NCI-H2227 (cell line): ENCODE measurements around the gene ZNF669.
A peak's percentile ranks its signal among the peaks of the same experiment; 100 is the strongest.
"Not testable (repeated sequence)": the region's sequence is repeated elsewhere in the genome, so short reads cannot be mapped to it uniquely, and the experiment has no call there.

Source experiments
- DNase-seq: peaks from one replicate; lab custom pipeline; 2025; ENCODE audit not compliant: unreplicated experiment; lab: John Stamatoyannopoulos, UW

ZNF669 gene

DNA sequence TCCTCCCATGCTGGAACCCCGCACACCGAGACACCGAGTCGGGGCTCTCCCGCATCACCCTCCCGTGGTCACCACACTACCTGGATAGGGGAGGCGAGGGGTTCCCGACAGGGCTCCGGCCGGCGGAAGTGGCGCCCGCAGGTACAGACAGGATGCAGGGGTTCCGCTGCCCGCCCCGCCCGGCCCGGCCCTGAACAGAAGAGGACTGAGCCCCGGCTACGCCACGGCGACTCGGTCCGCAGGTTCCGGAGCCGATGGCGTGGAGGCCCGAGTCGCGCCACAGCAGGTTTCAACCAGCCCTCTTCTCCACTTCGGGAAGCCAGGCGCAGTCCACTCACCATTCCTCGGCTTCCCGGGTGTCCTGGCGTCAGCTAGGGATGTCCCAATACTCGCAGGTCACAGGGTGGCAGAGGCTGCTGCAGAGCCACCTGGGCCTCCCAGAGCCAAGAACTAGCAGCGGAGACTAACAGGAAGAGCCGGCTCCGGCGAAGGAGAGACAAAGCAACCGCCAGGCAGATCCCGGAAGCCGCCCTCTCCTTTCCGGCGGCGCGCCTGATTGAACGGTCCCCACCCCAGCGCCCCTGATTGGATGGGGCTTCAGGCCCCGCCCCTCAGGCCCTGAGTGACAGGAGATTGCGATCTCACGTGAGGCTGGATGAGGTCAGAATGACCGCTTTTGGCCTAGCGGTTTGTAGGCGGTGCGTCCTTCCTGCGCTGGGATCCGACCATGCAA lies at the start of gene ZNF669:
ZNF669 (minus strand) TSS at position 498 of the 733 bp plus-strand sequence; CDS start at position 341, 157 bp downstream.
- DNase-seq, result peak; percentile 98

DNA sequence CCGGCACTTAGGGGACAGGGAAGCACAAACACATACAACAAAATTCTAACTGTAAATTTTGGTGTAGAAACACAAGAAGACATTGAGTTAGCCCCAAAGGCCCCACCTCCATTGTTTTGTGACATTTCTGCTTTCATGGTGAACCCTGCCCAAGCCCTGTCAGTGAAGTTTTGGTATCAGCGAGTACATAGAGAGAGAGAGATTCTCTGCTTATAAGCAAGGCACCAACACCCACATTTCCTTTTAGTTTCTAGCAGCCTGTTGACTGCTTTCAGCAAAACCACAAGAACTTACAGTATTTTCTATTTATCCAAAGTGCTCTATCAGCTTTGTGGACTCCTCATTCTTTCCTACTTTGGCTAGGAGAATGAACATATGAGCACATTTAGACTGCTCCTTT lies 43.6 kb upstream of the ZNF669 start:
- no peak for DNase-seq

DNA sequence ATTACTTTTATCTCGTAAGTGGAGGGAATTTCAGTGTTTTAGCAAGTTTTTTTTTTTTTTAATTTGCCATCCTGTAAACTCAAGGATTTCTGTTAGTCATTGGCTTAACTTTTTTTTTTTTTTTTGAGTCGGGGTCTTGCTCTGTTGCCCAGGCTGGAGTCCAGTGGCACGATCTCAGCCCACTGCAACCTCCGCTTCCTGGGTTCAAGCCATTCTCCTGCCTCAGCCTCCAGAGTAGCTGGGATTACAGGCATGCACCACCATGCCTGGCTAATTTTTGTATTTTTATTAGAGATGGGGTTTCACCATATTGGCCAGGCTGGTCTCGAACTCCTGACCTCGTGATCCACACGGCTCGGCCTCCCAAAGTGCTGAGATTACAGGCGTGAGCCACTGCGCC lies 43.0 kb upstream of the ZNF669 start:
- not testable (repeated sequence) for DNase-seq

DNA sequence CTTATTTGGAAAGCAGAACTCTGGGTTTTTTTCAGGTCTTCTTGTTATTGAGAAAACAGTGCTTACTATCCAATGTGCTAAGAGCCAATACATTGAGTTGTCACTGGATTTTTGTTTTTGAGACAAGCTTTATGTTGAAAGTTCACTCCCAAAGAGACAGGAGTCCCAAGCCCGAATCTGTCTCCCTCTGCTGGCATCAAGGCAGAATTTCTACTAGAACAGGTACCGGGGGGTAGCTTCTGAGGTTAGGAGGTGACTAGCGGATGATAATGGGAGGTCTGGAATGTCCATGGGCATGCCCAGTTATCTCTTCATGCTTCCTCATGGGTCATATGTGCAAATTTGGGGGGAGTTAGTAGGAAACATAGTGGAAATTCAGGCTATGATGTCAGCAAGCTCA lies 42.5 kb upstream of the ZNF669 start:
- DNase-seq, result no peak

DNA sequence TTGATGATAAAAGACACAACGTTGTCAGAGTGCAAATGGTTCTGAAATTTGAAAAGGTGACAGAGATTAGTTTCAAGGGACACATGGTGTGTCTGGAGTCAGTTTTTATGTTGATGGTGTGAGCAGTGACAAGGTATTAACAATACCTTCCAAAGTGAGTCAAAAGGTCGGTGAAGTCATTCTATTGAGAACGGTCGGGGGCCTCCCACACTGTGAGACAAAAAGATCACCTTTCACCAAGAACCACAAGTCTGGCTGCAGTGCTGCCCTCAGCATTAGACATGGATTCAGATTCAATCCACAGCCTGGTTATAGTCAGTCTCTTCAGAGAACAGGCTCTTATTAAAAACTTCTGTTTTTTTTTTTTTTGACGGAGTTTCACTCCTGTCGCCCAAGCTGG lies 41.1 kb upstream of the ZNF669 start:
- no peak for DNase-seq

DNA sequence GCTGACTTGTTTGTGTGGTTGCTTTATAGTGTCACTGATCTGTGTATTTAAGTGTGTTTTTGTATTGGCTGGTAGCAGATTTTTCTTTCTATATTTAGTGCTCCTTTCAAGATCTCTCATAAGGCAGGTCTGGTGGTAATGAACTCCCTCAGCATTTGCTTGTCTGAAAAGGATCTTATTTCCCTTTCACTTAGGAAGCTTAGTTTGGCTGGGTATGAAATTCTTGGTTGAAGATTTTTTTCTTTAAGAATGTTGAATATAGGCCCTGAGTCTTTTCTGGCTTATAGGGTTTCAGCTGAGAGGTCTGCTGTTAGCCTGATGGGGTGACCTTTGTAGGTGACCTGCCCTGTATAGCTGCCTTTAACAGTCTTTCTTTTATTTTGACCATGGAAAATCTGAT lies 35.4 kb upstream of the ZNF669 start:
- not testable (repeated sequence) for DNase-seq

DNA sequence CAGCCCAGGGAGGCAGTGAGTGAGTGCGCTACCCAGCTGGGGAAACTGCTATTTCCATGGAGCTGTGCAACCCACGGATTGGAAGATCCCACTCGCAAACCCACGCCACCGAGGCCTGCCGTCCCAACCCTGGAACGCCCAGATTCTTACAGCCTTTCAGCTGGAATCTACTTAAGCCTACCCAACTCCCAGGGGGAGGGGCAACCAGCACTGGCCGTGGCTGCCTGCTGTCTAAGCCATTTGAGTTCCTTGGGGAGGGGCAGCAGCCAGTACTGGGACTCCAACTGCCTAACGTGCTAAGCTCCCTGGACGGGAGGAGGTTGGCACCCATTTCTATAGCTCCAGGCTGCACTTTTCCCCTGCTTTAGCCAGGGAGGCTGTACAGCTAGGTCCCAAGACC lies 27.1 kb upstream of the ZNF669 start:
- DNase-seq, result no peak

DNA sequence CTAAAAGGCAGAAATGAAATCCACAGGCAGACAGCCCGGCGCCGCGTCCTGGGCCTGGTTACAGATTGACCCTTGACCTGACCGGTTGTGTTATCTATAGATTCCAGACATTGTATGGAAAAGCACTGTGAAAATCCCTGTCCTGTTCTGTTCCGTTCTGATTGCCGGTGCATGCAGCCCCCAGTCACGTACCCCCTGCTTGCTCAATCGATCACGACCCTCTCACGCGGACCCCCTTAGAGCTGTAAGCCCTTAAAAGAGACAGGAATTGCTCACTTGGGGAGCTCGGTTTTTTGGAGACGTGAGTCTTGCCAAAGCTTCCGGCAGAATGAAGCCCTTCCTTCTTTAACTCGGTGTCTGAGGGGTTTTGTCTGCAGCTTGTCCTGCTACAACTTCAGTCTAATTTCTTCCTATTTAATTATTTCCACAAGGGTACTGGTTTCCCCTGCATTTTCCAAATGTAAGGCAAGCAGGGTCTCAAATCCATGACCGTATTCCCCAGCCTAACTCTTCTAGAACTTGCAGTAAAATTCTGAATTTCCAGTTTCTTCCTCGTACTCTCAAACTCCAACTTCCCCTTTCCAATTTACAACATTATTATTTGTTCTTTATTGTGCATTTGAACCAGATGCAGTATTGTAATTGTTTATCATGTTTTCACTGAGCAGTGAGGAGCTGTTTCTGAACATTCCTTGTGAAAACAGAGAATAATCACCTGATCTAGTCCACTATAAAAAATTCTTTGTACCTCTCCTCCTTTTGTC lies 23.5 kb upstream of the ZNF669 start:
- DNase-seq, result not testable (repeated sequence)

DNA sequence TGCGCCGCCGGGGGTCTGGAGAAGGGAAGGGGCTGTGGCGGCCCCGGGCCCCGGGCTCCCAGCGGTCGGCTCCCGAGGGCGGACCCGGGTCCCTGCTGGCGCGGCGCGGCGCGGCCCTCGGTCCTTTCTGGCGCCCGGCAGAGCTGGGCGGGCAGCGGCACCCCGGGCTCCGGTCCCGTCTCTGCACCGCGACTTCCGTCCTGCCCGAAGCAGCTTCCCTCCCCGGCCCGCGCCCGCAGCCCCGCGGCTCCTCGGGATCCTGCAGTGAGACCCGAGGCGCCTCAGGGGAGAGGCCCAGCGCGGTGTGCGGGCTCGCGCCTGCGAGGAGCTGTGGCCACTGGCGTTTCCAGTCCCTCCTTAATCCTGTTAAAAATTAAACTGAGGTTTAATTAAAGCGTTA lies 22.4 kb upstream of the ZNF669 start:
- not testable (repeated sequence) for DNase-seq

DNA sequence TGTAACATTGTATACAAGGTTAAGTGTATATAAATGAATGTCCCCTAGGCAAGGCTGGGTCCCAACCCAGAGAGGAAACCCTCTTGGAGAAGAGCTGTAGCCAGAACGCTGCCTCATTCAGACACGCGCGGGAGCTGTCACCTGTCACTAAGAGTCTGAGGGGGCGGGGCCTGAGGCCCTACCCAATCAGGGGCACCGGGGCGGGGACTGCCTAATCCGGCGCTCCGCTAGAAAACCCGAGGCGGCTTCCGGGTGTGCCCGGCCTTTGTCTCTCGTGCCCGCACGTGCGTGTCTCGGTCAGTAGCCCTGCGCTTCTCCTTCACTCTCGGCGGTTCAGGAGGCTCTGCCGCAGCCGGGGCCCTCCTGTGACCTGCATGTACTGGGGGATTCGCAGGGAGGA lies 22.0 kb upstream of the ZNF669 start:
- DNase-seq, result not testable (repeated sequence)

DNA sequence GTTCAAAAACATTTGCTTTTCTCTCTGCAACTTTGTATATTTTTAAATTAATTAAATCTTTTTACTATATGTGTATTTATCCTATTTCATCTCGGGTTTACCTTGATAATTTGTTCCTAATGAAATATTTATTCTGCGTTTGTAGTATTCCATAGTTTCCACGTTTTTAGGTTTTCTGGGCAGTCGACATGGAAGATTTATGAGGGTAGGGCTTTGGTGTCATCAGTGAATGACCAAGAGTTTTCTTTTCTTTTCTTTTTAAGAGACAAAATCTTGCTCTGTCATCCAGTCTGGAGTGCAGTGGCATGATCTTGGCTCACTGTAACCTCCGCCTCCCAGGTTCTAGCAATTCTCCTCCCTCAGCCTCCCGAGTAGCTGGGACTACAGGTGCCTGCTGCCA lies 17.2 kb upstream of the ZNF669 start:
- no peak for DNase-seq

DNA sequence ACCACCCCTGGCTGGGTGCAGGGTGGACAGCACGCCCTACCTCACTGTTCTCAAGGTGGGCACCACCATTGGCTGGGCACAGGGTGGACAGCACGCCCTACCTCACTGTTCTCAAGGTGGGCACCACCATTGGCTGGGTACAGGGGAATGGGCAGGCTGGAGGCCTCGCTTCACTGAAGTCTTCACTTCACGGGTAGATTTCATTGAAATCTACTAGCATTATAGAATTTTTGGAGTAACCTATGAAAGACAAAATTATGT lies 16.2 kb upstream of the ZNF669 start:
- not testable (repeated sequence) for DNase-seq

DNA sequence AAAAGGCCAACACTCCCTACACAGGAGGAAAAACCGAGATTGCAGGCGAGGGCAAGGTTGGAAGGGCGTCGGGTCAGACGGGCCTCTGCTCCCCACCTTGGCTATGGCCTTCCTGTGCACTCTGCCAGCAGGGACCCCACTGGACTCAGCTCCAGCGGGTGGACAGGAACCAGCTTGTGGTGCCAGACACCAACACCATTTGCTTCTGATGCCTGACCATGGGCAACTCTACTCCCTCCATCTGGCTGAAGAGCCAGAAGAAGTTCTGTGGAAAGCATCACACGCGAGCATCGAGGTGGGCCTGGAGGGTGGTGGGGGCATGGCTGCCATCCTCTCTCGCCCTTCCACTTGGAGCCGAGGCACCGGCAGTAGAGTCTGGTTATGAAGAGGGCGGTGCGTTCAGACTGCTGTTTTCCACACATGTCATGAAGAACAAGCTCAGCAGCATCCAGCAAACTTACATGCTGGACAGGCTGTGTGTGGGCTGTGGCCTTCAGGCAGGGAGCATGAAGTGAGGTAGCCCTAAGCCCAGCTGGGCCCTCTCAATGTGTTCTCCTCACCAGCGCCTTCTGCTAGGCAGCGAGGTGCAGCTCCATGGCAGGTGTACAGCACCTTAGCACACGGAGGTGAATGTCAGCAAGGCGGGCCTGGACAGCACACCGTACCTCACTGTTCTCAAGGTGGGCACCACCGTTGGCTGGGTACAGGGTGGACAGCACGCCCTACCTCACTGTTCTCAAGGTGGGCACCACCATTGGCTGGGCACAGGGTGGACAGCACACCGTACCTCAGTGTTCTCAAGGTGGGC lies 15.6 kb upstream of the ZNF669 start:
- DNase-seq, result no peak

DNA sequence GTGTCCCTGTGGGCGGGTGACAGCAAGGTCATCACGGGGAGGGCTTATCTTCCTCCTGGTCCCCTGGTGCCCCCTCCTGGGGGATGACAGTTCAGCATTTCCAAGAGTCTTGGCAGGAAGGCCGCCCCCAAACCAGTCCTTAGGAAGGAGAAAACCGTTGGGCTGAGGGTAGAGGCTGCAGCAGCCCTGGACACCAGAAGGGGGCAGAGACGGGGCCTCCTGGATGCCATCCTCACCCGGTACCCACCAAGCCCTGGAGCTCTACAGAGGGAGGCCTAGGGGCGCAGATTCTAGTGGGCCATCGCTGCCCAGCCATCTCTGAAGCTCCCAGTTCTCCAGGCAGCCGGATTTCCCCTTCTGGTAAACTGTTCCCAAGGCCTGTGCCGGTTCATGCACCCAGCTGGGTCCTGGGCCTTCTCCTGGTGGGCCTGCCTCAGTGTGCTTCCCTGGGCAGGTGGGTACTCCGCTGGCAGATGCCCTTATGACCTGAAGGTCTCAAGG lies 14.8 kb upstream of the ZNF669 start:
- peak; percentile 39 for DNase-seq

DNA sequence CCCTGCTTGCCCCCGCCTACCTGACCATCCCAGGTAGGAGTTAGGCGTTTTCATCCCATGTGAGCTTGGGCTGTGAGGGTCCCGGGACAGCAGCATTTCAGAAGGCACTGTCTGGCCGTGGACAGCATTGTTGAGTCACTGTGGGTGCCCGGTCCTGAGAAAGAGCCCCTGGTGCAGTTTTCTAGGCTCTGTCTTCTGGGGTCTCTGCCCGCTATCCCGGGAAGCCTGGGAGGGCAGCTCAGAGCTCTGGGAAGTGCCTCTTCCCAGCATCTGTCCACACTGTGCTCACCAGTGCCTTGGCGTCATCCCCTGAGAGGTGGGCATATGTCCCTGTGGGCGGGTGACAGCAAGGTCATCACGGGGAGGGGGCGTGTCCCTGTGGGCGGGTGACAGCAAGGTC lies 11.4 kb upstream of the ZNF669 start:
- no peak for DNase-seq

DNA sequence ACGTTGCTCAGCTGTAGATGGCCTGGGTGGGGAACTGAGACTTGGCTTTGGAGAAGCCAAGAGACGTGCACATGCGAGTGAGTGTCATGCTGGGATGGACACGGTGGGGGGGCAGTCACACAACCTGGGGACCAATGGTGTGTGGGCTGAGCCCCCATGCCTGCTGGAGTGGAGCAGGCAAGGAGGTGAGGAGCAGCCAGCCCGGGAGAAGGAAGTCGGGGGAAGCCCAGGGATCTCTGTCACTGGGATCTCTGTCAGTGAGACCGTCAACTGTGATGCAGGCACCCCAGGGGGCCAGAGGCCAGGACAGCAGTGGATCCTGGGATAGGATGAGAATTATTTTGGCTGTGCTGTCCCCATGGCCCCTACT lies 11.0 kb upstream of the ZNF669 start:
- DNase-seq, result no peak

DNA sequence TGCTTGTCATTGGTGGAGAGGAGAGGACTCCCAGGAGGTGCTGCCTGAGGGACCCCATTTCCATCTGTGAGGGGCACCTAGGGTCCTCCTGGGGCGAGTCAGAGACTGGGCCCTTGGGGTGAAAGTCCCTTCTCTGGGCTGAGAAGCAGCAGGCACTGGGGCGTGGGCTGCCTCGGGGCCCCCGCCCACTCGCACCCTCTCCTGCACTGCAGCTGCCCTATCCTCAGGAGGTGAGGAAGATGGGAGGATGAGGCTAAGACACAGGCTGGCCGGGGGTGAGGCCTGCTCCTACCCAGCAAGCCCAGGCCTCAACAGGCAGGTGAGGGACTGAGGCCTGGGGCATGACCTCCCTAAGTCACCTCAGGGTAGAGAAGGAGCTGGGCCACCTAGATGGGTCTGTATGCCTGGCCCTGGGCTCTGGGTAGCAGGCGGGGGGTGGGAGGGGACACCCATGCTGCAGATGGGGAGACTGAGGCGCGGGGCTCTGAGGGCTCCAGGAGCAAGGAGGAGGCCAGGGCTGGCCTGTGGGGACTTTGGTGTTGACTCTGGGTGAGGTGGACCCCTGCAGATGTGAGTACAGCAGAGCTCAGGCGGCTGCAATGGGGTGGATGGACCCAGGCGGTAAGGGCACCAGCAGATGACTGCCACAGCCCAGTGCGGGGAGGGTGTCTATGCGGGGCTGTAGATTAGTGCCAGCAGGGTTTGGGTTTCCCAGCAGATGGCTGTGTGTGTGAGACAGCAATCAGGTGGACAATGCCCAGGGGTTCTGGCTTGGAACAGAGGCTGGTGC lies 10.4 kb upstream of the ZNF669 start:
- DNase-seq, result no peak

DNA sequence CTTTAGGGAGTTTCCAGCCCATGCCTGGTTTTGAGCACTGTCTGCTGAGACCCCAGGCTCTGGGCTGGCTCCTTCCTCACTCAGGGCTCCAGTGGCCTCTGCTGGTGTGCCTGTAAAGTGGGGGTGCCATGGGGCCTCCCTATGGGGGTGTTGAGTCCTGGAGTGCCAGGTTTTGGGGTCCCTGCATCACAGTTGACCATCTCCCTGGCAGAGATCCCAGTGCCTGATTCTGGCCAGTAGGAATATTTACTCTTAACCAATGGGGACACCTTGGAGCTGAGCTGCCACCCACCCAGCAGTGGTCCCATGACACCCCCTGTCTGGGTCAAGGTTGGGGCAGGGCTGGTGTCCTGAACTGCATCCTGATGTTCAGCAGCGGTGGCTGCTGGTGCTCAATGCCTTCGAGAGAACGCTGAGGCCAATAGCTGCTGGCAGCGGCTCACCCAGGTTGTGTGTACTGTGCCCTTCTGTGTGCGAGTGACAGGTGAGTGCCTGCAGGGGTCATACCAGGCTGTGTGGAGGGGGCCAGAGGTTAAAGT lies 9.6 kb upstream of the ZNF669 start:
- DNase-seq, result no peak

DNA sequence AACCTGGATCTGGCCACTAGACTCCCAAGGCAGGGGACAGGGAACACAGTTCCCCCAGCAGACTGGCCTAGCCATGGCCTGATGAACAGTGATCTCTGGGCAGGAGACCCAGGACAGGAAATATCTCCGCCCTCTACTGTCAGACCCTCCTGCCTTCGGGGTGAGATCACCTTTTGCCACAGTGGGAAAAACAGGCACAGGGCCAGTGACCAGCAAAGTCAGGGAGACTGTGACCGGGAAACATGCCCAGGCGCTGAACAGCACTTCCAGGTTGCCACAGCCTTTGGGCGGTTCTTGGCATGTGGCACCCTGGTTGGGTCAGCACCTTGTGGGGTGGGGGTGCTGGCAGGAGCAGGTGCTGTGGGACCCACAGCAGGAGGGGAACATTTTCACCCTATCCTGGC lies 8.9 kb upstream of the ZNF669 start:
- DNase-seq, result no peak

DNA sequence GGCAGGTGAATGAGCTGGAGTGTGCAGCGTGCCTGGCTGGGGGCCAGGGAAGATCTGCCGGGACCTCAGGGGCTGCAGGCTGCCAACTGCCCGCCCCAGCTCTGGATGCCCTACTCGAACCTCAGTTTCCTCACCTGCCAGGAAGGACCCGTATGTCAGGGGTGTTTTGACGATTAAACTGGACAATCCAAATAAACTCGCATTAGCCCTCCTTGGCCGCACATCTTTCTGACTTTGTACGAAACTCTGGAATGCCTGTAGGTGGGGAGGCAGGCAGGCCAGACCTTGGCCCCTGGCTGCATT lies 8.3 kb upstream of the ZNF669 start:
- no peak for DNase-seq
